Mesendoderm (in vitro differentiated cells): Measurements from ENCODE around the gene RPS6KA2.

Experiments used
- DNase-seq: peaks from one replicate; pipeline ENCODE4 v3.0.0; 2013
- H2AK5ac ChIP-seq: 2 replicates; pipeline ENCODE4 v1.6.1; 2013; ENCODE audit warnings: low read length, inconsistent platforms
- H2BK120ac ChIP-seq: 2 replicates; pipeline ENCODE4 v1.6.1; 2013; ENCODE audit warnings: low read depth, mild to moderate bottlenecking, low read length, moderate library complexity, mixed read lengths
- H2BK15ac ChIP-seq: replicated peaks from 2 replicates; pipeline ENCODE4 v1.6.1; 2013; ENCODE audit warnings: low read depth, mild to moderate bottlenecking, moderate library complexity
- H2BK5ac ChIP-seq: 2 replicates; pipeline ENCODE4 v1.6.1; 2013; ENCODE audit warnings: low read length, inconsistent platforms
- H3K18ac ChIP-seq: 2 replicates; pipeline ENCODE4 v1.6.1; 2013; ENCODE audit warnings: mild to moderate bottlenecking, low read length, mixed read lengths
- H3K23ac ChIP-seq: one replicate; pipeline ENCODE4 v1.6.1; 2013; ENCODE audit warnings: low read length
- H3K27ac ChIP-seq: 2 replicates; pipeline ENCODE4 v1.5.1; 2013; ENCODE audit warnings: low read depth, mild to moderate bottlenecking, inconsistent platforms, low read length, moderate library complexity
- H3K27me3 ChIP-seq: 2 replicates; pipeline ENCODE4 v1.6.1; 2013; ENCODE audit warnings: low read length, control low read depth, mild to moderate bottlenecking, inconsistent platforms; ENCODE audit not compliant: insufficient read depth, poor library complexity
- H3K36me3 ChIP-seq: 2 replicates; pipeline ENCODE4 v1.6.1; 2013; ENCODE audit warnings: low read length, inconsistent platforms; ENCODE audit not compliant: control insufficient read depth, insufficient read depth
- H3K4ac ChIP-seq: one replicate; pipeline ENCODE4 v1.6.1; 2013; ENCODE audit warnings: low read depth, mild to moderate bottlenecking, low read length, moderate library complexity
- H3K4me1 ChIP-seq: 2 replicates; pipeline ENCODE4 v1.6.1; 2013; ENCODE audit warnings: low read depth, low read length, inconsistent platforms; ENCODE audit not compliant: control insufficient read depth
- H3K4me2 ChIP-seq: 2 replicates; pipeline ENCODE4 v1.6.1; 2013; ENCODE audit warnings: low read length
- H3K4me3 ChIP-seq: 2 replicates; pipeline ENCODE4 v1.5.1; 2013; ENCODE audit warnings: mild to moderate bottlenecking, low read length
- H3K56ac ChIP-seq: one replicate; pipeline ENCODE4 v1.6.1; 2013; ENCODE audit warnings: low read length
- H3K79me1 ChIP-seq: 2 replicates; pipeline ENCODE4 v1.6.1; 2013; ENCODE audit warnings: low read length, inconsistent platforms
- H3K79me2 ChIP-seq: 2 replicates; pipeline ENCODE4 v1.6.1; 2013; ENCODE audit warnings: mild to moderate bottlenecking, low read length; ENCODE audit not compliant: control insufficient read depth, insufficient read depth
- H3K9ac ChIP-seq: 2 replicates; pipeline ENCODE4 v1.6.1; 2013; ENCODE audit warnings: low read length, inconsistent platforms
- H4K5ac ChIP-seq: one replicate; pipeline ENCODE4 v1.6.1; 2013; ENCODE audit warnings: low read length
- H4K8ac ChIP-seq: one replicate; pipeline ENCODE4 v1.6.1; 2013; ENCODE audit warnings: low read depth, mild to moderate bottlenecking, control low read depth, low read length, moderate library complexity
- WGBS: extraction: QIAGEN DNeasy Blood & Tissue Kit; methylation state at CpG from one replicate; pipeline ENCODE4 v1.1.7; 2013; ENCODE audit warnings: low lambda C conversion rate, missing lambda C conversion rate; ENCODE audit not compliant: insufficient coverage; ENCODE audit errors: extremely low coverage; 5-methylcytosine and 5-hydroxymethylcytosine counted together

RPS6KA2 gene

DNA sequence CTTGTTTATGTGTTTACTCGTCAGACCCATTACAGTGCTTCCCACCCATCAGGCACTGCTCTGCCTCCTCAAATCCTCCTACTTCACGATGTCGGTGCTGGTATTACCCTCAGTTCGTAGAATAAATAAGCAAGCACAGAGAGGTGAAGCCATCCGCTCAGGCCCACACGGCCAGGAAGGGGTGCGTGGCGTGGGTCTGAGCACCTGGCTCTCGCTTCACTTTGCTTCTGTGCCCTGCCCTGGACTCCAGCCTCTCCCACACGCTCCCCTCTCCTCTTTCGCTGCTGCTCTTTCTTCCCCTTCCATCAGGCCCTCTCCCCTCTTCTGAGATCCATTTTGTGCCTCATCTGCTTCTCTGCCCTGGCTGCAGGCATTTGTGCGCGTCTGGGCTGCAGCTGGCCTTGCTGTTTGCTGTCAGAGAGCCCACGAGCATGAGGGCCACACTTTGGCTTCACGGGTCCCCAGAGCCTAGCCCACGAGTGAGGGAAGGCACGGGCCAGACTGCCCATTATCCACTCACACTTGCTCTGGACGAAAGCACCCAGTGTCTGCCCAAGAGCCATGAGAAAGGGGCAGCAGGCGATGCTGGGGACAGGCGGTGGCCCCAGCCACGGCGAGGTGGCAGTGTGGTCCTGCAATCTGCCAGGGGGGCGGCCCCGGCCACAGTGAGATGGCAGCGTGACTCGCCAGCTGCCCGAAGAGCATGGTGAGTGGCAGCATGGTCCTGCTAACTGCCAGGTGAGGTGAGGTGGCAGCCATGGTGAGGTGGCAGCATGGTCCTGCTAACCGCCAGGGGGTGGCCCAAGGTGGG is 148.1 kb downstream of the RPS6KA2 start:
- H3K18ac ChIP-seq = no peak overlapping the region
- H3K79me2 ChIP-seq = no peaks in the 10 kb centered on the region
- H3K36me3 ChIP-seq = no peaks in the 10 kb centered on the region
- WGBS = no CpG with 5 or more reads among the region's 28 CpGs
- H3K4me3 ChIP-seq = no peak overlapping the region
- H2BK120ac ChIP-seq = no peak overlapping the region
- H3K23ac ChIP-seq = no peak overlapping the region
- no peak overlapping the region for H4K8ac ChIP-seq
- H3K27me3 ChIP-seq = no peaks in the 10 kb centered on the region
- no peak overlapping the region for H3K56ac ChIP-seq
- H3K79me1 ChIP-seq = no peaks in the 10 kb centered on the region
- no peak overlapping the region for H3K4me2 ChIP-seq
- no peak overlapping the region for H2AK5ac ChIP-seq
- no peak overlapping the region for H2BK15ac ChIP-seq
- no peak overlapping the region for H3K4ac ChIP-seq
- H2BK5ac ChIP-seq = no peak overlapping the region
- no peaks in the 10 kb centered on the region for H3K4me1 ChIP-seq
- H4K5ac ChIP-seq = no peak overlapping the region
- H3K27ac ChIP-seq = no peak overlapping the region
- no peak overlapping the region for H3K9ac ChIP-seq
- no peak for DNase-seq

DNA sequence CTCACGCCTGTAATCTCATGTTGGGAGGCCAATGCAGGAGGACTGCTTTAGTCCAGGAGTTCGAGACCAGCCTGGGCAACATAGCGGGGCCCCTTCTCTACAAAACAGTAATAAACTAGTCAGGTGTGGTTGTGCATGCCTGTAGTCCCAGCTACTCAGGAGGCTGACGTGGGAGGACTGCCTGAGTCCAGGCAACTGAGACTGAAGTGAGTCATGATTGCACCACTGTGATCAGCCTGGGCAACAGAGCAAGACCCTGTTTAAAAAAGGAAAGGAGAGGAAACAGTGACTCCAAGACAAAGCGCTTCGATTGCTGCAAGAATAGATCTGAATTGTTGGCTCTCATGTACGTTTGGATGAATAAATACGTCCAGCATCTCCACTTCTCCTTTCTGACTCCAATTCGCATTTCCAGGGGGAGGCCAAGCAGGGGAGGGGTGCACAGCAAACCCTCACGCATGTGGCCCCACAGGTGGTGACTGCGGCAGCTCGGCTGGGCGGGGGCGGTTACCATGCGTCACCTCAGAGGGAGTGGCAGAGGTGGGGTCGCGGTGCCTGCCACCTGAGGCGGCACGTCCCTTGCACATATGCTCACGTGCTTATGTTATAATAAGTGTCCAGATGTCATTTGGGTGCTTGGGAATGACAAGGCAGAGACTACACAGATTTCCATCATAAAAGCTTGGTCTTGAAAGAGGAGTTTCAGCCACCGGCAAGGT is 149.2 kb downstream of the RPS6KA2 start:
- H3K18ac ChIP-seq = no peak overlapping the region
- DNase-seq = no peak
- WGBS = no CpG with 5 or more reads among the region's 21 CpGs

DNA sequence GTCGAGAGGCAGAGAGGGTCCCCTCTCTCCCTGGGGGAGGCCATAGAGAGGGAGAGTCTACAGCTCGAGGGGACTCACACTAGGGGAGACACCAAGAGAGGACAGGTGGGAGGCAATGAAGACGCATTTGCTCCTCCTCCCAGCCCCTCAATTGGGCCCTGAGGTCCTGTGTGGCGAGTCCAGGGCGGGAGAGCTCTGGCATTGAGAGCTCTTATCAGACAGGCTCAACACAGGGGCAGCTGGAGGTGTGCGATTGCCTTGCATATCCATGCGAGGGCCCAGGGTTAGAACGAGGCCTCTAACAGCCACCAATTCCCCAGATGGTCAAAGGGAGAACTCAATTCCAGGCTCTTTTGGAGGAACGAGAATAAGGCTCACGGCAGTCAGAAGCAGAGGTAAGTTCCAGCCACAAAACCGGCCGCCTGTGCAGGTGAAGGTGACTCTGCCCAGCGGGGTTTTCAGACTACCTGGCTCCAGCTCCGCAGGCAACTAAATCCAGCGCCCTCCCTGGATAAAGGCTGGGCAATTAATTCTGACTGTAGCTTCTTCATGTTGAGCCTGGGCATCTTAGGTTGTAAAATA is 150.3 kb downstream of the RPS6KA2 start:
- Histone ChIP-seq H4K5ac (no peak overlapping the region), H3K4me1 (no peaks in the 10 kb centered on the region), H3K4me3 (no peak overlapping the region), H3K56ac (no peak overlapping the region), H3K4ac (no peak overlapping the region), H3K18ac (no peak overlapping the region), H3K27ac (no peak overlapping the region), H2AK5ac (no peak overlapping the region), H2BK120ac (no peak overlapping the region), H3K79me2 (no peaks in the 10 kb centered on the region), H3K4me2 (no peak overlapping the region), H3K9ac (no peak overlapping the region), H3K79me1 (no peaks in the 10 kb centered on the region), H3K23ac (no peak overlapping the region), H2BK15ac (no peak overlapping the region), H2BK5ac (no peak overlapping the region), H3K27me3 (no peaks in the 10 kb centered on the region), H3K36me3 (no peaks in the 10 kb centered on the region), H4K8ac (no peak overlapping the region)
- peak; percentile 17 for DNase-seq
- WGBS = no CpG with 5 or more reads among the region's 15 CpGs

More for the DNA sequence above, 149.2 kb downstream of the RPS6KA2 start:
- Histone ChIP-seq H2BK15ac (no peak overlapping the region), H3K79me2 (no peaks in the 10 kb centered on the region), H4K5ac (no peak overlapping the region), H3K4me1 (no peaks in the 10 kb centered on the region), H3K9ac (no peak overlapping the region), H3K4me3 (no peak overlapping the region), H3K36me3 (no peaks in the 10 kb centered on the region), H3K56ac (no peak overlapping the region), H2BK5ac (no peak overlapping the region), H3K27me3 (no peaks in the 10 kb centered on the region), H3K79me1 (no peaks in the 10 kb centered on the region), H3K23ac (no peak overlapping the region), H4K8ac (no peak overlapping the region), H3K4me2 (no peak overlapping the region), H3K27ac (no peak overlapping the region), H3K4ac (no peak overlapping the region), H2AK5ac (no peak overlapping the region), H2BK120ac (no peak overlapping the region)

DNA sequence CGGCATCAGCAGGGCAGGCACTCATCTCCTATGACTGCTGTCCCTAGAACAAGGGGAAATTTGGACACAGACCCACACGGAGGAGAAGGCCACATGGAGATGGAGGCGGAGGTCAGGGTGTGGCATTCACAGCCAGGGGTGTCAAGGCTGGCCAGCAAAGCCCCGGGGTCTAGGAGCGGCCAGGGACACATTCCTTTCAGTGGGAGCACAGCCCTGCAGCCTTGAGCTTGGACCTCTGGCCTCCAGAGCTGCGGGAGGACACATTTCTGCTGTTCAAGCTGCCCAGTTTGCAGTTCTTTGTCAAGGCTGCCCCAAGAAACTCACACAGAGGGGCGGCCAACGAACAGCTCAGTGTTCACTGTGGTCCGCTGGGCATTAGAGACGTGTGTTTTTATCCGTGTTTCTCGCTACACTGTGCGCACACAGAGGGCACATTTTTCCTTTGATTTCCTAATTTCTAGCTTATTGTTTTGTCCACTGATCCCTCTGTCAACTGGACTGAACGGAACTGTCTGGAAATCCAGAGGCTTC is 150.9 kb downstream of the RPS6KA2 start:
- Histone ChIP-seq H3K27me3 (no peaks in the 10 kb centered on the region), H4K8ac (no peak overlapping the region), H2BK15ac (no peak overlapping the region), H3K79me1 (no peaks in the 10 kb centered on the region), H3K27ac (no peak overlapping the region), H2BK120ac (no peak overlapping the region), H2BK5ac (no peak overlapping the region), H3K4me3 (no peak overlapping the region), H3K9ac (no peak overlapping the region), H3K79me2 (no peaks in the 10 kb centered on the region), H3K36me3 (no peaks in the 10 kb centered on the region), H3K4me2 (no peak overlapping the region), H2AK5ac (no peak overlapping the region), H3K4ac (no peak overlapping the region), H4K5ac (no peak overlapping the region), H3K18ac (no peak overlapping the region), H3K23ac (no peak overlapping the region), H3K56ac (no peak overlapping the region), H3K4me1 (no peaks in the 10 kb centered on the region)
- DNase-seq = no peak
- no CpG with 5 or more reads among the region's 14 CpGs for WGBS

DNA sequence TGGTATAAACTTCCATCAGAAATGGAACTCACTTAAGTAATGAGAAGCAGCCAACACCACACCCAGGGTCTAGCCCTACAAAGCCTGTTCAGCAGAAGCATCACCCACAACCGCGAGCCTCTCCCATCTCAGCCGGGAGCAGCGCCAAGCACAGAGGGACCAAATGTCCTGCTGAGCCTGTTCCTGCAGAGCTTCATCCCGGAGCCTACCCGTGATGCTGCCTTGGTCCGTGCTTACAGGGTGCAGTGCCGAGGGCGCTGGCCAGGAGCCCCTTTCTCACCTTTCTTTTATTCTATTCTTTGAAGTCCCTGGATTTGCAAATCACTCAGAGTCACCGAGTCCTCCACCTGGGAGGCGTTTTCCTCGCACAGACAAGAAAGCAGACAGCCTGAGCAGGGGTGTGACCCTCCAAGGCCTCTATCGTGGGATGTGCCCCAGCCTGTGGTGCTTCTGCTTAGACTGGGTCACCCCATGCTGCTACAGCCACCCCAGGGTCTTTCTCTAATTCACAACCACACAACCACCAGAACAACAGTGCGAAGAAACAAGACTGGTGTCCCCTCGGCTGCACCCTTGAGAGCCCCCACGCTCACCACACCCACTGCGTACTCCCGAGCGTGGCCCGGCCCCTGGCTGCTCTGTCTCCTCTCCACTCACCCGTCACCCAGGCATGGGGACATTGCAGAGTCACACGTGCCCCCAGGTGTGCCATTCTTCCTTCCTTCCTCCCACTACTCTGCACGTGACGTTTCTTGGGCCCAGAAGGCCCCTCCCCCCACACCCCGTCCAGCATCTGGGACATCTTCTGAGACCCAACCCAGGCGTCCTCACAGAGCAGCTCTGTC is 152.1 kb downstream of the RPS6KA2 start:
- no peak overlapping the region for H3K23ac ChIP-seq
- H3K56ac ChIP-seq = no peak overlapping the region
- no peak overlapping the region for H3K4me3 ChIP-seq
- H3K79me2 ChIP-seq = no peaks in the 10 kb centered on the region
- no peak overlapping the region for H4K8ac ChIP-seq
- no CpG with 5 or more reads among the region's 26 CpGs for whole genome bisulfite sequencing
- H3K36me3 ChIP-seq = no peaks in the 10 kb centered on the region
- H3K18ac ChIP-seq = no peak overlapping the region
- H3K27ac ChIP-seq = no peak overlapping the region
- H2BK15ac ChIP-seq = no peak overlapping the region
- H3K4me1 ChIP-seq = no peaks in the 10 kb centered on the region
- no peak overlapping the region for H3K4ac ChIP-seq
- H3K27me3 ChIP-seq = no peaks in the 10 kb centered on the region
- no peak overlapping the region for H2AK5ac ChIP-seq
- no peak overlapping the region for H2BK120ac ChIP-seq
- no peaks in the 10 kb centered on the region for H3K79me1 ChIP-seq
- no peak for DNase-seq
- H3K9ac ChIP-seq = no peak overlapping the region
- H4K5ac ChIP-seq = no peak overlapping the region
- H3K4me2 ChIP-seq = no peak overlapping the region
- H2BK5ac ChIP-seq = no peak overlapping the region
